Loucy (cell line): ENCODE data around the gene PADI6.

ENCODE experiments used
- CTCF ChIP-seq: fragments of 200-600 bp; sonication (generic); conservative IDR thresholded peaks from 2 replicates; pipeline ENCODE4 v1.5.1; 2014; ENCODE audit warnings: mild to moderate bottlenecking, antibody characterized with exemption, low read length
- EZH2phosphoT487 ChIP-seq: fragments of 200-600 bp; IDR thresholded peaks from 2 replicates; pipeline ENCODE4 v1.6.1; 2018; ENCODE audit warnings: antibody characterized with exemption, mild to moderate bottlenecking, moderate library complexity, borderline replicate concordance

GRCh38 chr1:17342014-17342441 is 30.0 kb upstream of the PADI6 start:
- TF ChIP-seq CTCF, result no peak
- no peak for TF ChIP-seq EZH2phosphoT487
